GM21360 (cell line): ENCODE measurements around the gene UBALD1.
"Not testable (repeated sequence)": the region's sequence is repeated elsewhere in the genome, so short reads cannot be mapped to it uniquely, and the experiment has no call there.

ENCODE experiments used
- ATAC-seq: cut with Tn5 transposase; IDR thresholded peaks from one replicate; pipeline ENCODE4 v1.9.1; 2021; ENCODE audit warnings: mild to moderate bottlenecking, moderate library complexity; ENCODE audit not compliant: unreplicated experiment

Gene UBALD1

GRCh38 chr16:4599037-4599436 lies 15.7 kb downstream of the UBALD1 start:
- ATAC-seq: no peak

- no peak for ATAC-seq
Observed at GRCh38 chr16:4597174-4597573, 17.5 kb downstream of the UBALD1 start.

- no peak for ATAC-seq
Observed at GRCh38 chr16:4594433-4595410, 20.0 kb downstream of the UBALD1 start.

GRCh38 chr16:4593086-4593485 lies 21.6 kb downstream of the UBALD1 start:
- ATAC-seq: no peak

GRCh38 chr16:4591706-4592470 lies 22.8 kb downstream of the UBALD1 start:
- ATAC-seq: no peak

- no peak for ATAC-seq
Observed at GRCh38 chr16:4591191-4591590, 23.5 kb downstream of the UBALD1 start.

- no peak for ATAC-seq
Observed at GRCh38 chr16:4588961-4589360, 25.7 kb downstream of the UBALD1 start.

GRCh38 chr16:4588386-4588785 lies 26.3 kb downstream of the UBALD1 start:
- no peak for ATAC-seq

GRCh38 chr16:4586291-4586690 lies 28.4 kb downstream of the UBALD1 start:
- ATAC-seq: no peak

GRCh38 chr16:4583906-4584305 lies 30.8 kb downstream of the UBALD1 start:
- ATAC-seq: no peak

GRCh38 chr16:4580250-4580649 lies 34.4 kb downstream of the UBALD1 start:
- no peak for ATAC-seq

- ATAC-seq: no peak
Observed at GRCh38 chr16:4578961-4579530, 35.6 kb downstream of the UBALD1 start.

- ATAC-seq: no peak
Observed at GRCh38 chr16:4576008-4576407, 38.7 kb downstream of the UBALD1 start.

GRCh38 chr16:4574919-4575705 lies 39.6 kb downstream of the UBALD1 start:
- no peak for ATAC-seq

GRCh38 chr16:4573926-4574325 lies 40.8 kb downstream of the UBALD1 start:
- ATAC-seq: not testable (repeated sequence)

- ATAC-seq: no peak
Observed at GRCh38 chr16:4572715-4573114, 42.0 kb downstream of the UBALD1 start.

- no peak for ATAC-seq
Observed at GRCh38 chr16:4570688-4571321, 43.9 kb downstream of the UBALD1 start.

- no peak for ATAC-seq
Observed at GRCh38 chr16:4570086-4570485, 44.6 kb downstream of the UBALD1 start.

GRCh38 chr16:4566144-4566543 lies 48.5 kb downstream of the UBALD1 start:
- ATAC-seq: no peak

GRCh38 chr16:4564661-4565267 lies 49.9 kb downstream of the UBALD1 start:
- no peak for ATAC-seq
